Fibroblast of lung (primary cell): Measurements from ENCODE around the gene CAMTA1. TPM values are rescaled to one million over a fixed set of nuclear protein-coding genes. Genes with fewer than 3 reads are reported as not detected.

Source experiments
- DNase-seq, 2 donors: peaks; one replicate each; pipeline versions ENCODE4 v3.0.0 to v3.0.0-alpha.2; 2010; ENCODE audit warnings: low read depth in 2 of 2
- H2AFZ ChIP-seq: 2 replicates; pipeline ENCODE4 v1.5.1; 2012; ENCODE audit warnings: low read length, control low read depth, inconsistent platforms
- H3K27ac ChIP-seq: 2 replicates; pipeline ENCODE4 v1.5.1; 2011; ENCODE audit warnings: low read length, control low read depth; ENCODE audit not compliant: insufficient read depth
- H3K27me3 ChIP-seq: 2 replicates; pipeline ENCODE4 v1.5.1; 2011; ENCODE audit warnings: mild to moderate bottlenecking, low read length; ENCODE audit not compliant: control insufficient read depth, insufficient read depth
- H3K36me3 ChIP-seq: 2 replicates; pipeline ENCODE4 v1.5.1; 2011; ENCODE audit warnings: low read length; ENCODE audit not compliant: control insufficient read depth, insufficient read depth
- H3K4me1 ChIP-seq: 2 replicates; pipeline ENCODE4 v1.5.1; 2011; ENCODE audit warnings: low read length; ENCODE audit not compliant: control insufficient read depth, insufficient read depth; ENCODE audit errors: extremely low read depth
- H3K4me2 ChIP-seq: 2 replicates; pipeline ENCODE4 v1.5.1; 2011; ENCODE audit warnings: low read length, control low read depth; ENCODE audit not compliant: insufficient read depth; ENCODE audit errors: extremely low read depth
- H3K4me3 ChIP-seq, 4 experiments: fragments of 200-600 bp in 1 of 4; sonication (generic) in 1 of 4; replicated peaks in 1 of 4; 2 replicates each; pipeline ENCODE4 v1.5.1; 2011 to 2016; ENCODE audit warnings: low read length in 4 of 4, low read depth in 3 of 4, mild to moderate bottlenecking in 3 of 4, control low read depth in 2 of 4, inconsistent platforms in 1 of 4, mixed read lengths in 1 of 4; ENCODE audit not compliant: insufficient read depth in 1 of 4; ENCODE audit errors: control extremely low read depth in 1 of 4
- H3K79me2 ChIP-seq: 2 replicates; pipeline ENCODE4 v1.5.1; 2012; ENCODE audit warnings: mild to moderate bottlenecking, low read length, inconsistent platforms; ENCODE audit not compliant: control insufficient read depth, insufficient read depth
- H3K9ac ChIP-seq: 2 replicates; pipeline ENCODE4 v1.5.1; 2011; ENCODE audit warnings: mild to moderate bottlenecking, low read length, control low read depth; ENCODE audit not compliant: insufficient read depth
- H3K9me3 ChIP-seq: 2 replicates; pipeline ENCODE4 v1.5.1; 2012; ENCODE audit warnings: low read depth, low read length; ENCODE audit not compliant: control insufficient read depth, insufficient read depth
- H4K20me1 ChIP-seq: 2 replicates; pipeline ENCODE4 v1.5.1; 2011; ENCODE audit warnings: low read length; ENCODE audit not compliant: control insufficient read depth, insufficient read depth; ENCODE audit errors: extremely low read depth
- CTCF ChIP-seq, 2 donors: IDR thresholded peaks in 1 of 2; conservative IDR thresholded peaks in 1 of 2; 1 replicate in 1 of 2; 2 replicates in 1 of 2; pipeline ENCODE4 v1.5.1; 2011 to 2012; ENCODE audit warnings: low read length in 2 of 2, control low read depth in 1 of 2, inconsistent platforms in 1 of 2, low read depth in 1 of 2, mild to moderate bottlenecking in 1 of 2
- EZH2 ChIP-seq: IDR thresholded peaks from 2 replicates; pipeline ENCODE4 v1.5.1; 2012; ENCODE audit warnings: low read length, control low read depth, mild to moderate bottlenecking; ENCODE audit errors: missing control alignments
- polyA plus RNA-seq, 2 donors: library from polyadenylated mRNA; depleted of rRNA in 1 of 2; stranded (reverse) in 1 of 2; unstranded in 1 of 2; fragments of >200 nt; gene quantifications; 2 replicates each; pipeline ENCODE4 v1.2.1, GENCODE V29; 2011 to 2012; ENCODE audit warnings: missing spikeins in 1 of 2
- total RNA-seq: library from RNA; depleted of rRNA; stranded (reverse); fragments of >200 nt; gene quantifications from 2 replicates; pipeline ENCODE4 v1.2.1, GENCODE V29; 2014

CAMTA1 gene
- total and polyA plus RNA-seq, 2 donors (not counting 1 experiment from before 2014, with no cell fraction given) = 47.6 to 86.0 TPM

GRCh38 chr1:7664893-7665250 lies 879.6 kb downstream of the CAMTA1 start:
- no peak for TF ChIP-seq EZH2
- TF ChIP-seq CTCF (conservative IDR thresholded peaks at IDR 0.05 in 1 of 2, IDR thresholded peaks at IDR 0.05 in 1 of 2; ENCODE audit: low read depth in 1 of 2, low read length in 2 of 2) = no peak
- no peak overlapping the region for H3K9ac ChIP-seq
- no peaks in the 10 kb centered on the region for H3K79me2 ChIP-seq
- H3K4me2 ChIP-seq = no peak overlapping the region
- H2AFZ ChIP-seq = no peak overlapping the region
- H3K4me3 ChIP-seq = no peak overlapping the region
- H3K27ac ChIP-seq = no peak overlapping the region
- H3K9me3 ChIP-seq = no peaks in the 10 kb centered on the region
- H3K36me3 ChIP-seq = no peaks in the 10 kb centered on the region
- no peak for DNase-seq
- H3K4me1 ChIP-seq = no peaks in the 10 kb centered on the region
- no peaks in the 10 kb centered on the region for H4K20me1 ChIP-seq
- H3K27me3 ChIP-seq = no peaks in the 10 kb centered on the region

GRCh38 chr1:7666249-7666648 lies 881.0 kb downstream of the CAMTA1 start:
- Histone ChIP-seq H3K9ac (no peak overlapping the region), H3K4me2 (no peak overlapping the region), H4K20me1 (no peaks in the 10 kb centered on the region), H3K79me2 (no peaks in the 10 kb centered on the region), H3K27me3 (no peaks in the 10 kb centered on the region), H3K27ac (no peak overlapping the region), H3K4me3 (no peak overlapping the region), H2AFZ (no peak overlapping the region), H3K36me3 (no peaks in the 10 kb centered on the region), H3K9me3 (no peaks in the 10 kb centered on the region), H3K4me1 (no peaks in the 10 kb centered on the region)
- DNase-seq = no peak
- TF ChIP-seq EZH2 = no peak
- TF ChIP-seq CTCF (conservative IDR thresholded peaks at IDR 0.05 in 1 of 2, IDR thresholded peaks at IDR 0.05 in 1 of 2; ENCODE audit: low read depth in 1 of 2, low read length in 2 of 2) = no peak

GRCh38 chr1:7667159-7667558 lies 881.9 kb downstream of the CAMTA1 start:
- H3K36me3 ChIP-seq = no peaks in the 10 kb centered on the region
- H2AFZ ChIP-seq = no peak overlapping the region
- no peaks in the 10 kb centered on the region for H3K9me3 ChIP-seq
- no peak for DNase-seq
- no peaks in the 10 kb centered on the region for H3K79me2 ChIP-seq
- no peak overlapping the region for H3K4me2 ChIP-seq
- H3K9ac ChIP-seq = no peak overlapping the region
- no peaks in the 10 kb centered on the region for H3K4me1 ChIP-seq
- H3K27me3 ChIP-seq = no peaks in the 10 kb centered on the region
- no peak overlapping the region for H3K4me3 ChIP-seq
- TF ChIP-seq EZH2 (no peak), CTCF (conservative IDR thresholded peaks at IDR 0.05 in 1 of 2, IDR thresholded peaks at IDR 0.05 in 1 of 2; ENCODE audit: low read depth in 1 of 2, low read length in 2 of 2) (no peak)
- H3K27ac ChIP-seq = no peak overlapping the region
- no peaks in the 10 kb centered on the region for H4K20me1 ChIP-seq
